Activated naive CD4-positive, alpha-beta T cell (primary cell): ENCODE data around the gene LENG1.
"Not testable (repeated sequence)": the region's sequence is repeated elsewhere in the genome, so short reads cannot be mapped to it uniquely, and the experiment has no call there.

Experiments used
- DNase-seq, 4 experiments: peaks; one replicate each; lab custom pipeline; 2025; lab: John Stamatoyannopoulos, UW

Gene LENG1

GRCh38 chr19:54189735-54190502 is 30.4 kb upstream of the LENG1 start:
- peak; percentile 100 for DNase-seq

GRCh38 chr19:54189145-54189734 is 29.7 kb upstream of the LENG1 start, which contains the start of gene MBOAT7:
MBOAT7 (minus strand) TSS chr19:54189580; CDS start chr19:54188508, 1,072 bp downstream.
- peak in 1 of 4 experiments; percentile 66 for DNase-seq

GRCh38 chr19:54188215-54188871 is 28.8 kb upstream of the LENG1 start:
- no peak for DNase-seq

GRCh38 chr19:54186934-54187381 is 27.4 kb upstream of the LENG1 start:
- no peak for DNase-seq

- DNase-seq = no peak
Observed at GRCh38 chr19:54186351-54186750, 26.8 kb upstream of the LENG1 start.

- DNase-seq = no peak
Observed at GRCh38 chr19:54183431-54183830, 23.9 kb upstream of the LENG1 start.

GRCh38 chr19:54181894-54182293 is 22.4 kb upstream of the LENG1 start:
- not testable (repeated sequence) for DNase-seq

- no peak for DNase-seq
Observed at GRCh38 chr19:54180691-54181091, 21.2 kb upstream of the LENG1 start.

- DNase-seq = no peak
Observed at GRCh38 chr19:54179921-54180461, 20.5 kb upstream of the LENG1 start.

- no peak for DNase-seq
Observed at GRCh38 chr19:54179262-54179852, 19.8 kb upstream of the LENG1 start.

- DNase-seq = peak in 1 of 4 experiments; percentile 21
Observed at GRCh38 chr19:54178581-54179261, 19.2 kb upstream of the LENG1 start.

GRCh38 chr19:54173951-54174834 is 14.7 kb upstream of the LENG1 start:
- no peak for DNase-seq

- no peak for DNase-seq
Observed at GRCh38 chr19:54173359-54173699, 13.8 kb upstream of the LENG1 start.

- no peak for DNase-seq
Observed at GRCh38 chr19:54172471-54173358, 13.2 kb upstream of the LENG1 start, which contains the start of gene TMC4. TMC4 (minus strand) TSS chr19:54173160; CDS start chr19:54173117, 43 bp downstream.

- not testable (repeated sequence) for DNase-seq
Observed at GRCh38 chr19:54171736-54172431, 12.4 kb upstream of the LENG1 start.

GRCh38 chr19:54169149-54169740 is 9.7 kb upstream of the LENG1 start:
- no peak for DNase-seq

- peak; percentile 90 to 97 (median 90) for DNase-seq
Observed at GRCh38 chr19:54168174-54168917, 8.8 kb upstream of the LENG1 start.

GRCh38 chr19:54165222-54165621 is 5.7 kb upstream of the LENG1 start:
- no peak for DNase-seq
